HG03558 (cell line): Measurements from ENCODE around the gene PSMD13.
"Not testable (repeated sequence)": the region's sequence is repeated elsewhere in the genome, so short reads cannot be mapped to it uniquely, and the experiment has no call there.

ENCODE experiments used
- ATAC-seq: cut with Tn5 transposase; IDR thresholded peaks from one replicate; pipeline ENCODE4 v1.9.1; 2021; ENCODE audit warnings: moderate number of reproducible peaks; ENCODE audit not compliant: unreplicated experiment; ENCODE audit errors: extremely low read depth

PSMD13 gene

DNA sequence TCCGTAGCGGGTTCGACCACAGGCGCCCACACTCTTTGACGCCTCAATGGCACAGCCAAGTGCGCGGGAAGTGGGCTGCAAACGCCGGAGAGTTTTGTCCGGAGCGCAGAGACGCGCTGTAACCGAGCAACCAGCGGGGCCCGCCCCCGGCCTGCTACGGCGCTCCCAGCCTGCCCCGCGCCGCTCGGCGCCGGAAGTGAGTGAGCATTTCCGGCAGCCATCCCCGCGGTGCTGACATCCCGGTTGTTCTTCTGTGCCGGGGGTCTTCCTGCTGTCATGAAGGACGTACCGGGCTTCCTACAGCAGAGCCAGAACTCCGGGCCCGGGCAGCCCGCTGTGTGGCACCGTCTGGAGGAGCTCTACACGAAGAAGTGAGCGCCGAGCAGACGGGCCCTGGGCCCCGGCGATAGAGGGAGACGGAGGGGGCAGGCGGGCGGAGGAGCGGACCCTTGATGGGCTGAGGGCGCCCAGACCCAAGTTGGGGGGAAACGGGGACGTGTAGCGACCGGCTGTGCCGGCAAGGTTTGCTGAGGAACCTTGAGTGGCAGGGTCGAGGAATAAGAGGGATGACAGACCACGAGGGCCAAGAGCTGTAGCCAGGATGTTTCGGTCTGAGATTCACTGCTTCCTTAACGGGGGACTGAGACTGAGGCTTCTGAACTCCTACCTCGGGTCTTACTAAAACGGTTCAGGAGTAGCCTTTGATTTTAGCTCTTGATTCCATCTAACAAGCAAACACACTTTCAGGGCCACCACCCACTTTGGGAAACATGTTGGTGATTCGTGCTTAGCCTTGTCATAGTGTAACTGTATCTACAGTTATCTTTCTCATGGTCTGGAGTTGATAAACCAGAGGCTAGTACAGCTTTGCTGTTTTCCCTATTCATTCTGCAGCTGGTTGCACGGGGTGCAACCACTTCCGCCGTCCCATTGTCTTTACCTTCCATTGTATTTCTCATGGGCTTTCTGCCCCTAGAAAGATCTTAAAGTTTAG is at the start of gene PSMD13:
TSS of gene PSMD13 (plus strand) at position 203 of the 994 bp plus-strand sequence. CDS start at position 277, 74 bp downstream.
- peak; percentile 48 for ATAC-seq

DNA sequence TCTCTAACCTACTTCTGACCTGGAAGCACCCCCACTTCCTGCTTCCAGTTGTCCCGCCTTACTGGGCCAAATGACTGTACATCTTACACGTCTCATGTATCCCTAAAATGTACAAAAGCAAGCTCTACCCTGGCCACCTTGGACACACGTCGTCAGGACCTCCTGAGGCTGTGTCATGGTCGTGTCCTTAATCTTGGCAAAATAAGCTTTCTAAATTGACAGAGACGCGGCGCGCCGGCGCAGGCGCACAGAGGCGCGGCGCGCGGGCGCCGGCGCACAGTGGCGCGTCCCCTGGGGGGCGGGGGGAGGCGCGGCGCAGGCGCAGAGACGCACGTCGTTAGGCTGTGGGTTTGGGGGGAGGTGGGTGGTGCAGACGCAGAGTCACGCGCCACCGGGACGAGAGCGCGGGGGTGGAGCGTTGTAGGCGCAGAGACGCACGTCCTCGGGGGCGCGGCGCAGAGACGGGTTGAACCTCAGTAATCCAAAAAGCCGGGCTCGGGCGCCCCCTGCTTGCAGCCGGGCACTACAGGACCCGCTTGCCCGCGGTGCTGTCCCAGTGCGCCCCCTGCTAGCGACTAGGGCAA is 47.5 kb upstream of the PSMD13 start:
- ATAC-seq = not testable (repeated sequence)

DNA sequence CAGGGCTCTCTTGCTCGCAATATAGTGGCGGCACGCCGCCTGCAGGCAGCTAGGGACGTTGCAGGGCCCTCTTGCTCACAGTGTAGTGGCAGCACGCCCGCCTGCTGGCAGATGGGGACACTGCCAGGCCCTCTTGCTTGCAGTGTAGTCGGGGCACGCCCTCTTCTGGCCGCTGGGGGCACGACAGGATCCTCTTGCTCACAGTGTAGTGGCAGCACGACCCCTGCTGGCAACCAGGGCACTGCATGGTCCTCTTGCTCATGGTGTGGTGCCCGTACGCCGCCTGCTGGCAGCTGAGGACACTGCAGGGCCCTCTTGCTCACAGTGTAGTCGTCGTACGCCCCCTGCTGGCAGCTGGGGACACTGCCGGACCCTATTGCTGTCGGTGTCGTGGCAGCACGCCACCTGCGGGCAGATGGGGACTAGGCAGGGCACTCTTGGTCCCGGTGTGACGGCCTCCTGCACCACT is 46.9 kb upstream of the PSMD13 start:
- ATAC-seq = peak; percentile 47

DNA sequence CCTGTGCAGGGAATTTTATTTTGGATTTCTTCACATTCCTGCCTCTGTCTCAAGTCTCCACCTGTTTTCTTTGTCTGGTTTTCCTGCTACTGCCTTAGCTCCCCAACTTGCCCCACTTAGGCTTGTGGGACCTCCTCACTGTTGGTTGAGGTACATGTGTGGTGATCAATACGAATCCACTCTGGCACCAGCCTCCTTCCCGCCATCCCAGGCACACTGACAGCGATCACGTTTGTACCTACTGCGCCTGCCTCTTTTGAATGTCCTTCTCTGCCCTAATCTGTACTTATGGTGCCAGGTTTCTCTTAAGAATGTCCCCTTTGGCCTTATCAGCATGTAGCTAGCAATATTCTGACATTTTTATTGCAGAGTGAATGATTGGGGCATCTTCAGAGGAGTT is 46.2 kb upstream of the PSMD13 start:
- not testable (repeated sequence) for ATAC-seq

DNA sequence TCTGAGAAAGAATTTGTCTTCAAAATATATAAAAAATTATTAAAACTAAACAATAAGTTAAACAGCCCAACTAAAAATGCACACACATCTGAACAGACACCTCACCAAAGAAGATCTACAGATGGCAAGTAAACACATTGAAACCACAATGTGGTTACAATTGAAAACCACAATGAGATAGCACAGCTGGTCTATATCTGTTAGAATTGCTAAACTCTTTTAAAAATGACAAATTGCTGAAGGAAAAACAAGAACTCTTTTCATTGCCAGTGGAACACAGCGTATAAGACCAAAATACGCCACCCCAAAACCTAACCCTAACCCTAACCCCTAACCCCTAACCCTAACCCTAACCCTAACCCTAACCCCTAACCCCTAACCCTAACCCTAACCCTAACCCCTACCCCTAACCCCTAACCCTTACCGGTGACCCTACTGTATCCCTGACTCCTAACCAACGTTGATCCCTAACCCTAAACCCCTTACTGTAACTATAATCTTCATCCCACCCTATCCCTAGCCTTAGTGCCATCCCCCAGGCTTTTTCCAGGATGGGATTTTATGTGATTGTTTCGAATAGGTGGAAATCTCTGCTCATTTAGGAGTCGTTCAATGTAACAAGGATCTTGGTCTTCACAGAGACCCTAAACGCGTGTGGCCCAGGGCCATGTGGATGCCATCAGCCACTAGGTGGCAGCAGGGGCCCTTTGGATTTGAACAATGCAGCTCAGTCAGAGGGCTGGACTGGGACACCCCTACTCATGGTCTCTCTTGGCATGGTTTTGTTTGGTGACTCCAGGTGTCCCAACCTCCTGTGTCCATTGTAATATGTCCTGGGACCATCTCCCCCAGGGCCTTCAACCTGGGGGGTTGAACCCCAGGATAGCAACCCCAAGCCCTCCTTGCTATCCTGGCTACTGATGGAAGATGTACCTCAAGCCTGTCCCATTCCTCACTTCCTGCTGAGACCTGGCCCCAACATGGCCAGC is 45.0 kb upstream of the PSMD13 start:
- ATAC-seq = not testable (repeated sequence)

DNA sequence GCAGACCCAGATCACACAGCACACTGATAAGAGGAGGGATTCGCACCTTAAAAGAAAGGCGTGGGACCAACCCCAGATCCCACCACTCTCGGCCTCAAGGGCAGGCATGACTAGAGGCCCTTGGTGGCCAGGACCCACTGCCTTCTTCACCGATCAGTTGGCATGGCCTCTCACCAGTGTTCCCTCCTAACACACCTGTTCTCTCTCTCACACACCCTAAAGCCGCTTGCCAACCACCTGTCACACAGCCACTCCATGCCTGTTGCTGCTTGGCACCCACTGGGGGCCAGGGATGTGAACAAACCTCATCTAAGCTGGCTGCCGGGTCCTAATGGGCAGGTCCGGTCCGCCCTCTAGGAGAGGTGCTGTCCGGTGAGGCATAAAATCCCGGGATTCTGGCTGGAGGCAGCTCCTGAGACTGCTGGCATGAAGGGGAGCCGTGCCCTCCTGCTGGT is 44.1 kb upstream of the PSMD13 start, which contains the start of gene SCGB1C1:
TSS of gene SCGB1C1 (plus strand) at position 405 of the 455 bp plus-strand sequence. CDS start at position 427, 22 bp downstream.
- ATAC-seq = not testable (repeated sequence)

DNA sequence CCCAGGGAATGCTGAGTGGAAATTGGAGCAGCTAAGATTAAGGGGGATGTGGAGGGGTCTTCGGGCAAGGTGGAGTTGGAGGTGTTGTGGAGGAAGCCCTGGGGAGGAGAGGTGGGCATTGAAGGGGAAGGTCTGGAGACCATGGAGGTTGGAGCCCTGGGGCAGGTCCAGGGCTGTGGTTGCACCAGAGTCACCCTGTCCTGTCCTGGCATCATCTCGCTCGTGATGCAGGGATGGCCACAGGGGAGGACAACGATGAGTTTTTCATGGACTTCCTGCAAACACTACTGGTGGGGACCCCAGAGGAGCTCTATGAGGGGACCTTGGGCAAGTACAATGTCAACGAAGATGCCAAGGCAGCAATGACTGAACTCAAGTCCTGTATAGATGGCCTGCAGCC is 43.3 kb upstream of the PSMD13 start:
- ATAC-seq = not testable (repeated sequence)

DNA sequence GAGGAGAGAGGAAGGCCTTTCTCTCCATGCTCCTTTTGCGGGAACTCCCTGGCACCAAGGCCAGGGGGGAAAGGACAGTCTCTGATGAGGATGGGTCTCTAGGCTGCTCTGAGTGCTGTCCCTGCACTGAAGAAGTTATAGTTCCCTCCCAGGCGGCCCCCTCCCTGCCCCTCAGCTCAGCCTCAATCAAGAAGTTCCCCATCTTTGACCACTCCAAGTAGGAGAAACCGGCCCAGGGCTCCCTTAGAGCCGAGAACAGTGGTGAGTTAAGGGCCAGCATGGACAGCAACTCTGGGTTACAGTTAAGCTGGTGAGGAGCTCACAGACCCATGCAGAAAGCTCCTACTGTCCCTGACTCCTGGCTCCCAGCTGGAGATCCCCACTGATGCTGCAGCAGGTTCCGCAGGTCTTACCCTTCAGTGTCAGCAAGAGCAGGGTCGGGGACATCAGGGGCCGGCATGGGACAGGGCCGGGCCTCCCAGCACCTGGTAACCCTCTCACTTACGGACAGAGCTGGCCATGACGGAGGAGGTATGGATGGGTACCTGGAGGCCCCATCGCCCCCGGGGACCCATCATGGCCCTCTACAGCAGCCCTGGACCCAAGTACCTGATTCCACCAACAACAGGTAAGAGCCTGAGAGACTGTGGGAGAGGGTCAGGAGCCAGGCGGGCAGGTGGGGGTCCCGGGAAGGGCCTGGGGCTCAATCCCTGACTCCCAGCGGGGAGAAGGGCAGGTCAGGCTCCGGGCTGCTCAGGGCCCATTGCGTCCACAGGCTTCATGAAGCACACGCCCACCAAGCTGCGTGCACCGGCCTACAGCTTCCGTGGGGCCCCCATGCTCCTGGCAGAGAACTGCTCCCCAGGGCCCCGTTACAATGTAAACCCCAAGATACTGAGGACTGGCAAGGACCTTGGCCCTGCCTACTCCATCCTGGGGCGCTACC is 39.7 kb upstream of the PSMD13 start:
- no peak for ATAC-seq

DNA sequence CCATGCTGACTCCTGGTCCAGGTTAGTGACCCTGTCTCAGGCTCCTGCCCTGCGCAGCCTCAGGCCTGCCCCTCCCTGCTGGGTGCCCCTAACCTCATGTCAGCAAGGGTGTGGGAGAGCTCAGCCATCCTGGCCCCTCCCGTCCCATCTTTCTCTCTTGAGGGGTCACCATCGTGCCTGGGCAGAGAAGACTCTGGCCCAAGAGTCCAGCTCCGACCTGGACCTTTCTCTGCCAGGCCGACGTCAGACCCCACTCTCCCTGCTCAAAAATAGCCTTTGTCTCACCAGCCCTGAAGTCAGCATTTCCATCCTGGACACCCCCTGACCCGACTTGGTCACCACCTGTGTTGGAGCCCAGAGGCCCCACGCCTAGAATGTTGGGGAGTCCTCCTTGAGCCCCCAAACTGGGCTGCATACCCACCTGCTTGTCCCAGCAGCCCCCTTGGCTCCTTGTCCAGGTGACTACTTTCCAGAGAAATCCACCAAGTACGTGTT is 39.0 kb upstream of the PSMD13 start:
- no peak for ATAC-seq

DNA sequence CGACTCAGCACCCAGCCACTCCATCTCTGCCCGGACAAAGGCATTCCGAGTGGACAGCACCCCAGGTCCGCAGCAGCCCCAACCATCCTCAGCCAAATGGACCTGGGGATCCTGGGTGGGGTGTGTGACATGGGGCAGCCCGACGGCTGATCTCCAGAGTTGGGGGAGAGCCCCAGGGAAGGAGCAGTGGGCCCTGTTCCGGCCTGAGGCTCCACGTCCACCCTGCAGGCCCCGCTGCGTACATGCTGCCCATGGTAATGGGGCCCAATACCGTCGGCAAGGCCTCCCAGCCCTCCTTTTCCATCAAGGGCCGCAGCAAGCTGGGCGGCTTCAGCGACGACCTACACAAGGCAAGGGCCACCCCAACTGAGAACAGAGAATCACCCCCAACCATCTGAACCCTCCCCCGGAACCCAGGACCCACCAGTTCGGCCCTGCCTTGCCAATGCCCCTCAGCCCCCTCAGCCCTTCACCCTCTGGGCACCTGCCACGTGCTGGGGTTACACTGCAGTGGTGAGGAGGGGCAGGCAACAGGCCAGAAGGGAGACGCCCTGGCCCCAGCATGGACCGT is 38.5 kb upstream of the PSMD13 start:
- no peak for ATAC-seq

DNA sequence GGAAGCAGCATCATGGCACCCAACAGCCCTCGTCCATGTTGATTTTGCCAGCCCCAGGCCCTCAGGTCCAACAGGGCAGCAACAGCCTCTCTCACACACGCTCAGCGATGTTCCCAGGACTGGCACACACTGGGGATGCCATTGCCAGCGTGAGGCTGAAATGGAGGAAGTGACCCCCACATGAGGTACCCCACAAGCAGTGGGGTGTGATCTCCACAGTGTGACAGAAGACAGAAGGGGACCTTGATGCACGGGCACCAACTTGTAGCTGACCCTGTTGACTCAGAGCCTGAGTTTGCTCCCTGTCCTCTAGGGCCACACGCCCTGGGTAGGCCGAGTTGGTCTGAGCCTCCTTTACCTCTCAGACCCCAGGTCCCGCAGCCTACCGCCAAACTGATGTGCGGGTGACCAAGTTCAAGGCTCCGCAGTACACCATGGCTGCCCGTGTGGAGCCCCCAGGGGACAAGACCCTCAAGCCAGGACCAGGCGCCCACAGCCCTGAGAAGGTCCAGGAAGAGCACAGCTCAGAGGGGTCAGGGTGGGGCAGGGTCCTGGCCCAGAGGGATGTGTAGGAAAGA is 37.7 kb upstream of the PSMD13 start:
- ATAC-seq = no peak

DNA sequence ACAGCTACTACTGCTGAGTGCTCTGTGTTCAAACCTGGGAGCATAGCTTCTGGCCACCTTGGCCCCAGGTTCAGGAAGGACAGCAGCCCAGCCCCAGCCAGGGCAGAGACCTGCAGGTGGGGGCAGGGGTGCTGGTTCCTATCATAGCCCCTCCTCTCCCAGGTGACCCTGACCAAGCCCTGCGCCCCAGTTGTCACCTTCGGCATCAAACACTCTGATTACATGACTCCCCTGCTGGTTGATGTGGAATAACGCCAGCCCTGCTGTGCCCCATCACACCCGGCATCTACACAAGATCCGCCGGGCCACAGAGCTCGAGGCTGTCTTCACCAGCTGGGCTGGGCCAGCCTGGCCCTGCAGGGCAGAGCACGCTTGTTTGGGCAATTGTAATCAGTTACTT is 37.0 kb upstream of the PSMD13 start:
- ATAC-seq = no peak

DNA sequence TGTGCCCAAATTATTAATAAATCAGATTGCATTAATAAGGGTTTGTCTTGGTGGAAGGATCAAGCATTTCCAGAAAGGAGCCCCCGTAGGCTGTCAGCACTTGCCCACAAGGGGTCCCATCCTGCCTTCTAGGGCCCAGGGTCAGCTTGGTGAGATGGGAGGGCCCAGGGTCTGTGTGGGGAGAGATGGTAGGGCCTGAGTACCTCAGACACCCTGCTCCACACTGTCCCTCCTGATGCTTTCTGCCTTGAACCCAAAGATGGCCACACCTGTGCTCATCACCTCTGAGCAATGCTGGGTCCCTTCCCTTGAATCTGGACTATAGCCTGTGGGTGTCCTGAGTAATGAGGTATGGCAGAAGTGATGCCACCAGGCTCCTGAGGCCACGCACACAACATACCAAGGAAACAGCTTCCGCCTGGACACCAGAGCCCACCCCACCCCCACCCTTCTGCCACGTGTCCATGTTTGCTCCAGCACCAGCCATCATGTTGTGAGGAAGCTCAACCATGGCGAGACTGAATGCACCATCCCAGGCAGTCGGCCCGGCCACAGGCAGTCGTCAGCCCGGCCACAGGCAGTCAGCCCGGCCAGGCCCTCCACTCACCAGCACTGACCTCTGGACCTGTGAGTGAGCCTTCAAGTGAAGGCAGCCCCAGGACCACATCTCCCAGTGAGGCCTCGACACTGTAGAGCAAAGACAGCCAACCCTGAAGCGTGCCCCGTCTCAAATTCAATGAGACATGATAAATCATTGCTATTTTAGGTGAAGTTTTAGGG is 36.4 kb upstream of the PSMD13 start:
- ATAC-seq = no peak

DNA sequence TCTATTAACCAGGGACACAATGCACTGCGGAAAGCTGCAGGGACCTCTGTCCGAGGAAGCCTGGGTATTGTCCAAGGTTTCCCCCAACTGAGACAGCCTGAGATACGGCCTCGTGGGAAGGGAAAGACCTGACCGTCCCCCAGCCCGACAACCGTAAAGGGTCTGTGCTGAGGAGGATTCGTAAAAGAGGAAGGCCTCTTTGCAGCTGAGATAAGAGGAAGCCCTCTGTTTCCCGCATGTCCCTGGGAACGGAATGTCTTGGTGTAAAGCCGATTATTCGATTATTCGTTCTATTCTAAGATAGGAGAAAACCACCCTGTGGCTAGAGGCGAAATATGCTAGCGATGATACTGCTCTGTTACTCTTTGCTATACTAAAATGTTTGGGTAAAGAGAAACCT is 34.8 kb upstream of the PSMD13 start:
- ATAC-seq = no peak

DNA sequence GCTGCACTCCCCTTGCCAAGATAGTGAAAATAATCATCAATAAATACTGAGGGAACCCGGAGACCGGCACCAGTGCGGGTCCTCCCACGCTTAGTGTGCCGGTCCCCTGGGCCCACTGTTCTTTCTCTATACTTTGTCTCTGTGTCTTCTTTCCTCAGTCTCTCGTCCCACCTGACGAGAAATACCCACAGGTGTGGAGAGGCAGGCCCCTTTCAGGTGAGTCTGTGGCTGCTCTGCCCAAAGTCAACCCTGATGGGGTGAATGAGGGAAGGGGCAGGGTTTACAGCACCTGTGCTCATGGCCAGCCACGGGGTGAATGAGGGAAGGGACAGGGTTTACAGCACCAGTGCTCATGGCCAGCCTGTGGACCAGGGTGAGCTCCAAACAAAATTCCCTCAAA is 34.3 kb upstream of the PSMD13 start:
- ATAC-seq = no peak

DNA sequence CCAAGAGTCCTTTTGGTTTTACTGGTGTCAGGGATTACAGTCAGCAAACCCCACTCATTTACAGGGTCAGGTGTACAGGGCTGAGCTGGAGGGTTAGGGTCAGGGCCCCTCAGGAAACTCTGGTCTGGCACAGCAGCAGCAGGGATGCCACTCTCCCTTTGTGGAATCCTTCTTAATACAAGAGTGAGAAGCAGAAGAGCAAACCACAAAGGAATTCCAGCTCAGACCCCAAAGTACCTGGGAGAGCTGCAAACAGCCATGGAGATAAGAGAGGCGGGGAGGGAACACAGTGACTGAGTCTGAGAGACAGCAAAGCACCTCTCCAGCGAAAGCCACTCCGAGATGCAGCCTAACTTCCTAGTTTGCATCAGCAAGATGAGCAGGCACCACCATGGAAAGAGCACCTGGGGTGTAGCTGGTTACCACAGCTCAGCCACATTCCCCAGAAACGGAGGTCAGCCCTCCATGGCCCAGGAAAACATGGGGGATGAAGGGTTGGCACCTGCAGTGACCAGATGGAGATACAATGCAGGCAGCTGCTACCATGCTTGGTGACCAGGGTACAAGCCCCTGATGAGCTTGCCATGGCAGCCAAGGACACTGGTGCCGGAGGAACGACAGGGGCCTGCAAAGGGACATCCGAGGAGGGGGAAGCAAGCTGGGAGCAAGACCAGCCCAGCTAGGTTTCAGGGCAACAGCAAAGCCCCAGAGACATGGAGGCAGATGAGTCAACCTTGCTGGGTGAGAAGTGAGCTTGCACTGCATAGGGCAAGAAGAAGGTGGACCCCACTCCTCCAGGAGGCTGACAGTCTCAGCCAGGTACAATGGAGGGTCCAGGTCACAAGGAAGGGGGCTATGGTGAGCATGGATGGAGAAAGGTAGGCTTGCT is 33.5 kb upstream of the PSMD13 start:
- ATAC-seq = no peak
